Neural cell (in vitro differentiated cells): ENCODE data around the gene PARVG.

ENCODE experiments used
- EP300 ChIP-seq: fragments of 450-650 bp; conservative IDR thresholded peaks from 2 replicates; pipeline ENCODE4 v1.6.1; 2014; ENCODE audit warnings: antibody characterized with exemption, mild to moderate bottlenecking, moderate library complexity; ENCODE audit not compliant: poor library complexity, severe bottlenecking
- EZH2 ChIP-seq: fragments of 200-600, 300-800 bp; shearing (Covaris generic), sonication (generic); IDR thresholded peaks from 2 replicates; pipeline ENCODE4 v1.6.1; 2014; ENCODE audit warnings: antibody characterized with exemption, low read length, borderline replicate concordance, mild to moderate bottlenecking; ENCODE audit not compliant: insufficient read depth, poor library complexity, severe bottlenecking
- POLR2AphosphoS5 ChIP-seq: IDR thresholded peaks from 2 replicates; pipeline ENCODE4 v1.6.1; 2012
- RAD21 ChIP-seq: fragments of 450-650 bp; conservative IDR thresholded peaks from 2 replicates; pipeline ENCODE4 v1.6.1; 2014; ENCODE audit warnings: antibody characterized with exemption, mild to moderate bottlenecking, moderate library complexity
- SMC3 ChIP-seq: fragments of 450-650 bp; conservative IDR thresholded peaks from 2 replicates; pipeline ENCODE4 v1.6.1; 2014; ENCODE audit warnings: antibody characterized with exemption, mild to moderate bottlenecking, moderate library complexity; ENCODE audit not compliant: poor library complexity
- TAF1 ChIP-seq: IDR thresholded peaks from 2 replicates; pipeline ENCODE4 v1.6.1; 2012; ENCODE audit warnings: low read depth
- TF ChIP-seq, protein P1 (sequence below): fragments of 450-650 bp; IDR thresholded peaks from 2 replicates; pipeline ENCODE4 v1.5.1; 2014; ENCODE audit warnings: antibody characterized with exemption, mild to moderate bottlenecking, moderate library complexity; ENCODE audit not compliant: poor library complexity, severe bottlenecking
- TF ChIP-seq, protein P2 (sequence below): IDR thresholded peaks from 2 replicates; pipeline ENCODE4 v1.6.1; 2012; ENCODE audit warnings: borderline replicate concordance

DNA sequence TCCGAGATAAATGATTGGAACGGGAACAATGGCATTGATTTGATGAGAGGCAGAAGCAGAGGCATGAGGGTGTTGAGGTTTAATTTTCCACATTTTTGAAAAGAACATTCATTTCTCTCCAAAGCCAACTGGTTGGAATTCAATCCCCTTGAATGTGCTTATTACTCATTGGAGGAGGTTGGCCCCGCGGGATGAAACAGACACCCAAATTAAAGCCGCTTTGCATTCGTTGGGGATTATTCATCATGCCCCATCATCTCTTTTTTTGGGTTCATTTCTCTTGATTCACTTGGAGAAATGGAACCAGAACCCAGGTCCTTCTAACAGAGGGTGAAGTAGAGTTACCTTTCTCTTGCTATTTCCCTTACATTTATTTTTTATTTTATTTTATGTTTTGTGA is 47.6 kb upstream of the PARVG start:
- TF ChIP-seq EP300: no peak
- TF ChIP-seq, protein P1, sequence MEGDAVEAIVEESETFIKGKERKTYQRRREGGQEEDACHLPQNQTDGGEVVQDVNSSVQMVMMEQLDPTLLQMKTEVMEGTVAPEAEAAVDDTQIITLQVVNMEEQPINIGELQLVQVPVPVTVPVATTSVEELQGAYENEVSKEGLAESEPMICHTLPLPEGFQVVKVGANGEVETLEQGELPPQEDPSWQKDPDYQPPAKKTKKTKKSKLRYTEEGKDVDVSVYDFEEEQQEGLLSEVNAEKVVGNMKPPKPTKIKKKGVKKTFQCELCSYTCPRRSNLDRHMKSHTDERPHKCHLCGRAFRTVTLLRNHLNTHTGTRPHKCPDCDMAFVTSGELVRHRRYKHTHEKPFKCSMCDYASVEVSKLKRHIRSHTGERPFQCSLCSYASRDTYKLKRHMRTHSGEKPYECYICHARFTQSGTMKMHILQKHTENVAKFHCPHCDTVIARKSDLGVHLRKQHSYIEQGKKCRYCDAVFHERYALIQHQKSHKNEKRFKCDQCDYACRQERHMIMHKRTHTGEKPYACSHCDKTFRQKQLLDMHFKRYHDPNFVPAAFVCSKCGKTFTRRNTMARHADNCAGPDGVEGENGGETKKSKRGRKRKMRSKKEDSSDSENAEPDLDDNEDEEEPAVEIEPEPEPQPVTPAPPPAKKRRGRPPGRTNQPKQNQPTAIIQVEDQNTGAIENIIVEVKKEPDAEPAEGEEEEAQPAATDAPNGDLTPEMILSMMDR: no peak
- TF ChIP-seq TAF1: no peak
- no peak for TF ChIP-seq EZH2
- TF ChIP-seq POLR2AphosphoS5: no peak
- TF ChIP-seq, protein P2, sequence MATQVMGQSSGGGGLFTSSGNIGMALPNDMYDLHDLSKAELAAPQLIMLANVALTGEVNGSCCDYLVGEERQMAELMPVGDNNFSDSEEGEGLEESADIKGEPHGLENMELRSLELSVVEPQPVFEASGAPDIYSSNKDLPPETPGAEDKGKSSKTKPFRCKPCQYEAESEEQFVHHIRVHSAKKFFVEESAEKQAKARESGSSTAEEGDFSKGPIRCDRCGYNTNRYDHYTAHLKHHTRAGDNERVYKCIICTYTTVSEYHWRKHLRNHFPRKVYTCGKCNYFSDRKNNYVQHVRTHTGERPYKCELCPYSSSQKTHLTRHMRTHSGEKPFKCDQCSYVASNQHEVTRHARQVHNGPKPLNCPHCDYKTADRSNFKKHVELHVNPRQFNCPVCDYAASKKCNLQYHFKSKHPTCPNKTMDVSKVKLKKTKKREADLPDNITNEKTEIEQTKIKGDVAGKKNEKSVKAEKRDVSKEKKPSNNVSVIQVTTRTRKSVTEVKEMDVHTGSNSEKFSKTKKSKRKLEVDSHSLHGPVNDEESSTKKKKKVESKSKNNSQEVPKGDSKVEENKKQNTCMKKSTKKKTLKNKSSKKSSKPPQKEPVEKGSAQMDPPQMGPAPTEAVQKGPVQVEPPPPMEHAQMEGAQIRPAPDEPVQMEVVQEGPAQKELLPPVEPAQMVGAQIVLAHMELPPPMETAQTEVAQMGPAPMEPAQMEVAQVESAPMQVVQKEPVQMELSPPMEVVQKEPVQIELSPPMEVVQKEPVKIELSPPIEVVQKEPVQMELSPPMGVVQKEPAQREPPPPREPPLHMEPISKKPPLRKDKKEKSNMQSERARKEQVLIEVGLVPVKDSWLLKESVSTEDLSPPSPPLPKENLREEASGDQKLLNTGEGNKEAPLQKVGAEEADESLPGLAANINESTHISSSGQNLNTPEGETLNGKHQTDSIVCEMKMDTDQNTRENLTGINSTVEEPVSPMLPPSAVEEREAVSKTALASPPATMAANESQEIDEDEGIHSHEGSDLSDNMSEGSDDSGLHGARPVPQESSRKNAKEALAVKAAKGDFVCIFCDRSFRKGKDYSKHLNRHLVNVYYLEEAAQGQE: no peak
- TF ChIP-seq SMC3: no peak
- no peak for TF ChIP-seq RAD21
